Hematopoietic multipotent progenitor cell treated with erythropoietin and hydrocortisone succinate and interleukin-3 and kit ligand, for 4 days (in vitro differentiated cells): Measurements from ENCODE around the gene NEK6.

Source experiments
- DNase-seq: peaks from one replicate; pipeline ENCODE4 v3.0.0-alpha.2; 2015

NEK6 gene

DNA sequence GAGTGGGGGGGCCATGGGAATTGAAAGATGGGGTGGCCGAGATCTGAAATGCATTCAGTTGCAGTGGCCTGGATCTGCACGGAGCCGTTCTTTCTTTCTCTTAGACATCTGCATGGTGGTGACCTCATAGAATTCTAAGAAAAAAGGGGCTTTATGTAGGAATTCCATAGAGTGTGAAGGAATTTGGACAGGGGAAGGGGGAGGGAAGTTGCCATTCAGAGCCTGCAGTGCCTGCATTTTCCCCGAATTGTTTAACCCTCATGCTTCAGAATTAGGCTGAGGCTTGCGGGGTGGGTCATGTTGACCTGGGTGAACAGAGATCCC is 4.9 kb downstream of the NEK6 start:
- no peak for DNase-seq

DNA sequence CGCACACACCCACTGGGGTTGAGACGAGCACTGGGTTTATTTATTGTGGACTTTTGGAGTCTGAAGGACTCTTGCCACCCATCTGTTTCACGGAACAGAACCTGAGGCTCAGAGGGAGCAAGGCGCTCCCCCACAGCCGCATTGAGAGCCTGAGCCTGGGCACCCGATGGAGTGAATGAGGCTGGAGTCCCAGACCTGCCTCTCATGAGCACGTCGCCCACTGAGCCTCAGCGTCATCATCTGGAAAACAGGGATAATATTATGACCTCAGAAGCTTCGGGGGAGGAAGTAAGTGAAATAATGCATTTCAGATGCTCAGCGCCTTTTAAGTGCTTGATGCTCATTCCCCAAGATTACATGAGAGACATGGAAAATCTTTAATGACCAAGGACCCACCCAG is 5.5 kb downstream of the NEK6 start:
- DNase-seq = no peak

DNA sequence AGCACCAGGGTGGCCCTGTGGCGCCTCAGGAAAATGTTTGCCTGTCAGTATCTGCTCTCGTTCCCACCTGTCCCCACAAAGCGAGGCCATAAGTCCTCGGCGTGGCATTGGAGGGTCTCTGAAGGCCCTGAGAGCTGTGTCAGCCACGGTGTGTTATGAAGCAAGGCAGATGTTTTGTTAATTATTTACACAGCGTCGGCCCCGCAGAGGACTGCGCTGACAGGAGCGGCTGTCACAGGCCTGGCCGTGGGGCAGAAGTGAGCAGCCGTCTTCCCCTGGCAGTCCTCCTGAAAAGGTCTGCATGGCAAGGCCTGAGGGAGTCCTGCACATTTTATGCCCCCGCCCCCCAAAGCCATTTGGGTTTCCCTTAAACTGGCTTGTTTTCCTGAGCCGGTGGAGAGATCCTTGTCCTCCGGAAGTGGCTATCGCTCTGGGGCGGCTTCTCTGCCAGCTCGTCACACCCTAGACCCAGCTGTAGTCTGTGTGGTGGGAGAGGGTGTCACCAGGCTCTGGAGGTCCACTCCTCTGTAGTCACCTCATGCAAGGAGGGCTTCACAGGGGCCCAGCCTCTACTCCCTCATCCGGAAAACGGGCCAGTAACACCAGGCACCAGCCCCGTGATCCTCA is 6.2 kb downstream of the NEK6 start:
- DNase-seq = no peak

DNA sequence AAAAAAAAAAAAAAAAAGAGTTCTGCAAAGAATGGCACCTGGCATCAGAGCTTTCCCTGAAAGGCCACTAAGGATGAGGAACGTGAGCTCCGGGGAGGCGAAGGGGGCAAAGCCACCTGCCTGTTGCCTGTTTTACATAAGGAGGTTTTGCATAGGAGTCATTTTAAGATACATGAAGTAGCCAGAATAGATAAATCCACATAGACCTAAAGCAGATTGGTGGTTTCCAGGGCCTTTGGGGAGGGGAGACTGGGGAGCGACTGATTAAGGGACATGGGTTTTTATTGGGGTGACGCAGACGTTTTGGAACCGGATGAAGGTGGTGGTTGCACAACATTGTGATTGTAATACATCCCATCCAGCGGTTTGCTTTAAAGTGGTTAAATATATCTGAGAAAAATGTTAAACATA is 7.1 kb downstream of the NEK6 start:
- DNase-seq = peak; percentile 77

DNA sequence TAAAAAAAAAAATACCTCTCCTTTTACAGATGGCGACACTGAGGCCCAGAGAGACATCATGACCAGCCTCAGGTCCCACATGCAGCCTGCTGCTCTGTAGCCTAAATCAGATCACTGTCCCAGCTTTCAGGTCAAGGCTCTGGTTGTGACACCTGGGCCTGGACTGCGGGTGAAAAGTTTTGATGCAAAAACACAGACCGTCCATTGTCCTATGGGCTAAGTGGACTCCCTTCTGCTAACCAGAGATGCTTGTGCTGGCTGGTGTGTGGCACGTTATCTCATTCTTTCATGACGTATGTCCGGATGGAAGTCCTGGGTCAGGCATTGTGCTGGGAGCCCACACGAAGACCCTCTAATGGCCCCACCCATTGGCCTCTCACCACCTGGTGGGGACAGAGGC is 7.8 kb downstream of the NEK6 start:
- no peak for DNase-seq

DNA sequence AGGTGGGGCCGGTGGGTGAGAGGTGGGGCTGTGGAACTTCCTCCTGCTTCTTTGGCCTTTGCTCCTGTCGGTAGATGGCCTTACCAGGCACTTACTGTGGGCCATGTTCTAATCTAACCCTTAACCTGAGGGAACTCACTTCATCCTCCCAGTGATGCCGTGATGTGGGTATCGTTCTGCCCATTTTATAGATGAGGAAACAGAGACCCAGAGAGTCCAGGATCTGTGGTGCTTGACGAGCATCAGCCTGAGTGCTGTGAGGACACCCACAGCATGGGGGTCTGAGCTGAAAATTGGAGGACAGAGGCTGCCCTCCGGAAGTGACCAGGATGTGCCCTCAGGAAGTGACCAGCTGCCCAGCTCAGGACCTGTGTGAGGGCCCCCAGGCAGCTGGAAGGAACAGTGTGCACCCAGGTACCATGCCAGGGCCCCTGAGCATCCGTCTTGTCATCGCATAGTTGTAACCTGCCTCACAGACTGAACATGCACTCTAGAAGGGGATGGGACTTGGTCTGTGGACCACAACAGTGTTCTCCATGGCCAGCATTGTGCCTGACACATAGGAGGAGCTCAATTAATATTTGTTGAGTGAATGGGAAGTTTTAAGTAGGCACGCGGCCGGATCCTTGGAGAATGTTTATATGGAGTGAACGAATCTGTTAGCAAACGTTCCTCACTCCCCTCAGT is 8.5 kb downstream of the NEK6 start:
- DNase-seq = no peak

DNA sequence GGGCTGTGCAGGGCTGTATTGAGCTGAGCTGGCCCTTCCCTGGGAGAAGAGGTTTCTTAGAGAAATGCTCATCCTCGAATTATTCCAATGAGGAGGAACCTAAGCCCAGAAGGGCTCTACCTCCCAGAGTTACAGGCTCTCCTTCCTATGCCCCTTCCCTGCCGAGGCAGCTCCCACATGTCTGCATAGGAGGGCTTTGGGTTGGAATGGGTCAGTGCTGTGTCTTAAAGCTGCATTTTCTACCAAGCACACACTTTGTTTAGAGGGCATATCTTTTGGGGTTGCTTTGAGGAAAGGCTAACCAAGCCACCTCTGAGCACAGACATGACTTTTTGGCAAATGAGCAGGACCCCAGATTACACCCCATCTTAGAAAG is 9.1 kb downstream of the NEK6 start:
- DNase-seq = no peak

DNA sequence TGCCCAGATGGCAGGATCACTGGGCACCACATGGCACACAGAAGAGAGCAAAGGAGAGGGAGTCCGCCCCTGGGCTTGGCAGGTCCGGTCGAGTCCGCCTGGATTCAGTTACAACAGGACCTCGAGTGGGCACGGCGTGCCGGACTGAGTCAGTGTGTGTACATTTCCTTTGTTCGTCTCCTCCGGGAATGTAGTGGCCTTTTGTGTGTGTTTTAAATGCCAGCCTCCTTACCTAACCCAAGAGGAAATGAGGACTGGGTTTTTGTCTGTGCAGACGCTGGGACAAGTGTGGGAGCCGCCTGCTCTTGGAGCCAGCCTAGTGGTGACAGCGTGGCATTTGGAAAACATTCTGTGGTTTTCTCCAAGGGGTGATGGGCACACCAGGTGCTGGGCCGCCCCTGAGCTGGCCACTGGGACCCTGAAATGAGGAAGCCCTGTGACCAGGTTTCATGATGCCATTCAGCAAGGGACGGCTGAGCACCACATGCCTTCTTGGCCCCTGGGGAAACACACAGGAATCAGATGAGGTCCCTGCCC is 9.6 kb downstream of the NEK6 start:
- DNase-seq = peak; percentile 42

DNA sequence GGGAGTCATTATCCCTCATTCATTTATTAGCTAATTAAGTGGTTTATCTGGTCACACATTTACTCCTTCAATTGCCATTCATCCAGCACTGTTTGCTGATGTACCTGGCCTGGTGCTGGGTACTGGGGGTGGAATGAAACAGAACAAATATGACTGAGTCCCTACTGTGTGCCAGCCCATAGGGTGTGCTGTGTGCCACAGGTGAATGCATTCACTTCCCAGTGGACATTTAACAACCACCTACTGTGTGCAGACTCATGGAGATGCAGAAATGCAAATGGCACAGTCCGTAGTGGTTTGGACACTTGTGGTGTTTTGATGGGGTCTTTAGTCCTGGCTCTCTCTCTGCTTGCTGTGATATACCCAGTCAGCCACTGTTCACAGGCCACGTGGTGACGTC is 10.5 kb downstream of the NEK6 start:
- no peak for DNase-seq

DNA sequence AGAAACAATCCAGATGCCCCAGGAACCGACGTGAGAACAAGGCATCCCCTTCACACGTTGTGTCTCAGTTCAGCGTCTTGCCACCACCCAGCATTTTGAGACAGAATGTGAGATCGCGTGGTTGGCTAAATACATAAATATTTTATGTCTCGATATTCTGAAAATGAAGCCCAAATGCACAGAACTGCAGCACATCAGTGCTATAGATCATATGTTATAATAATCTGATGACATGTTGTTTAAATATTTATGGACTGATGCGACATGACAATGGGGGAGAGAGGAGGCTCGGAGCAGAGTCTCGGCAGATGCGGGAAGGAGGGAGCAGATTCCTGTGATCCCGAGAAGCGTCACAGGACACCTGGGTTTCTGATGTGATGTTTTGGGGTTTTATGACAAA is 10.9 kb downstream of the NEK6 start:
- no peak for DNase-seq

DNA sequence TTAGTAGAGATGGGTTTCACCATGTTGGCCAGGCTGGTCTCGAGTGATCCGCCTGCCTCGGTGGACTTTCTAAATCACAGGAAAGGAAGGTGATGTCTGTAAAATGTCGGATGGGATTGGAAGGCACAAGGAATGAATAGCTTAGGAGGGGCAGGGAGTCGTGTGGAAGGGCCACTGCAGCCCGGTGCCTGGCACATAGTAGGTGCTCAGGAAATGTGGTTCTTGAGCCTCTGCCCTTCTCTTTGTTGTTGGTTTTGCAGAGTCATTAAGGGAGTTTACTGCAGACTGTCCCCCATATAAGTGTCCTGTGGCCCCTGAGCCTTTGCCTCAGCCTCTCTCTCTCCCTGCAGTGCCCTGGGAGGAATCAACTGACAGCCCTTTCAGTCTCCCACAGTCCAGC is 11.8 kb downstream of the NEK6 start:
- DNase-seq = no peak

DNA sequence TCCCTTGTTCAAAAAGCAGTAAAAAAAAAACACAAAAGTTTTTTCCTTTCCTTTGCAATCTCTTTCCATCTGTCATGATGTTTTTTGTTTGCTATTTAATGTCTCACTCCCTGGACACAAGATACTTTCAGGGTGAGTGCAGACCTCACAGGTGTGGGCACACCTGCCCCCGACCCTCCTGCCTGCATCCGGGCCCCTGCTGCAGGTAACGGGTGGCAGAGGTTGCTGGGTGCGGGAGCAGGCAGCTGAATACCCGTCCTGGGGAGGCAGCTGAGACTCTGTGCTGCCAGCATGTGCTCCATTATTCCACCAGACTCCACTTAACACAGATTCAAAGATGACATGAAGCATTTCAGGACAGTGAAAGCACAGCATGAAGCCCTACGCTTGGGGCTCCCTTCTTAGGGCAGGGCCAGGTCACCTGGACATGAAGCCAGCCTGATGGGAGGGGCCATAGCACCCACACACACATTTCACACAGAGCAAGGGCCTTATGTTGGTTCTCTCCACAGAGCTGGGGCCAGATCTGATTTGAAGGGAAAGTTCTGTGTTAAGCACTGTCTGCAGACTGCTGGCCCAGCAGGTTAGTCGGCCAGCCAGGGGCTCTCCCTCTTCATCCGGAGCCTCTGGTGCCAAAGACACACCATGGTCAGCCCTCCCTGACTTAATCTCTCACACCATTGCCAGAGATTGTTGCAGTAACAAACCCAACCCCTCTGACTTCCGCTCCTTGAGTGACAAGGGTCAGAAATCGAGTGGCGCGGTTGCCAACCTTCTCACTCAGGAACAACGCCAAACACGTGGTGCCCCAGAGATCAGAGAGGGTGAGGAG is 13.0 kb downstream of the NEK6 start:
- peak; percentile 73 for DNase-seq

DNA sequence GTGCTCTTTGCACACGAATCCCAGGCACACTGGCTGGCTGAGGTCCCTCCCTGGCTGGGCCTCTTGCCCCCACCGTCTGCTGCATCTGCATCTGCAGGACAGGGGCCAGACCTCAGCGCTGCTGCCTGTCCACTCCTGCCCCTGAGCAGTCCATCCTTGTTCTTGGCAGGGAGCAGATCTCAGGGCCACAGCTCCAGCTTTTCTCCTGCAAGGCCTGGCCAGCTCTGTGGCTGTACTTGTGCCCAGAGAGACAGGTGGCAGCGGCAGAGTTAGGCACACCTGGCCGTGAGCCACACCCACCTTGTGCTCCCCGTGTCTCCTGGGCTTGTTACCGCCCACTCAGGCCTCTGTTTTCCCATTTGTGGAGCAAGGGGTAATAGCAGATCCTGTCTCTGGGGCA is 13.9 kb downstream of the NEK6 start:
- DNase-seq = no peak

DNA sequence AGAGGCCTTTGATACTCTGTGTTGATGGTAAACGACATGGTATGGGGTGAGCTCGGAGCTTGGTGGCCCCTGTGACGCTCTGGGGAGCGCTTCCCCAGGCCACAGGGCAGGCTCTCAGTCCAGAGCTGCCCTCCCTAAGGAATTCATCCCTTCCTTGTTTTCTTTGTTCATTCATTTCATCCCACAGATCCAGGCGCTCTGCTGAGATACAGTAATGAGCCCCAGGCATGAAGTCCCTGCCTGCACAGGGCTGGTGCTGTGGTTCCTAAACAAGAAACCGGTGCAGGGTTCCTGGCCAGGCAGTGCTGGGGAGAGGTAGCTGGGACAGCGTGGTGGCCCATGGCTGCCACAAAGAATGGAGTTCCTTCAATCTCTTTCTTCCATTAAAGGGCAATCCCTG is 14.4 kb downstream of the NEK6 start:
- DNase-seq = no peak

DNA sequence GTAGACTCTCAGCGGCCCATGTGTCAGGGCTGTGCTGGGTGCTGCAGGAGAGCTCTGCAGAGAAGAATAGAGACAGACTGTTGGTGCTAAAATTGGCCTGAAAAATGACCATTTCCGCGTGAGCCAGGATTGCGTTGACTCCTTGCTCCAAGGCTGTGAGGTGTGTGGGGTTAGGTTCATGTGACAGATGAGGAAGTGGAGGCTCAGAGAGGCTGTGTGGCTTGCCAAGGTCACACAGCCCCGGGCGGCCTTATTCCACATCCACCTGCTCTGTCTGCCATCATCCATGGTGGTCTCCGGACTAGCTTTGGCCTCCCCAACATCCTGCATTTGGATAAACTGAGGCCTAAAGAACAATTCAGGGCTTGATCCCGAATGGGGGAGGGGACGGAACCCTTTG is 15.2 kb downstream of the NEK6 start:
- no peak for DNase-seq

DNA sequence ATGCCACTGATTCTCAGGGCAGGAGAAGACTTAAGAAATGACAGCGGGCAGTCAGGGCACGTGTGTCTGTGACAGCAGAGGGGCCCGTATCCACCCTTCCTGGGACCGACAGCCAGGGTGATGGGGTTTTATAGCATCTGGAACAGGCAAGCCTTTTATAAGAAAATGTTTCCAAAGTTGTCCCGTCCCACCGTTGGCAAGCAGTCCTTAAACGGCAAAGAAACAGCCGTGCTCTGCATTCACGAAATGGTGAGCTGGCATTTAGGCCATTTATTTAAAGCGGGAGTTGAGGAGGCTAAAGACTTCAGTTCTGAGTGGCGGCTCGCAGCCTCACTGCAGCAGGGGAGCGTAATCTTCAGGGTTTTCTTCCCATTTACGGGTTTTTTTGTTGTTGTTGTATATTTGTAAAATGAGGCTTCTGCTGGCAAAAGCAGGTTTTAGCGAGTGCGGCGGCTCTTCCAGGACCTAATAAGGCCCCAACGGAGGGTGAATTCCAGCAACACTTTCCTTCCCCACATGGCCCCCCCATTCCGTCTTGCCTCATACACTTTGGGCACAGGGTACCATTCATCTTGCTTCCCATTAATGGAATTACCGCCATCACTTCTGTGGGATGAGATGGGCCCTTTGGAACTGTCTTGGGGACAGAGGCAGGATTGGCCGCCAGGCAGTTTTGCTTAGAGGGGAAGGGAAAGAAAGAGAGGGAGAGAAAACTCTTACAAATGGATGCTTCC is 15.8 kb downstream of the NEK6 start:
- no peak for DNase-seq

DNA sequence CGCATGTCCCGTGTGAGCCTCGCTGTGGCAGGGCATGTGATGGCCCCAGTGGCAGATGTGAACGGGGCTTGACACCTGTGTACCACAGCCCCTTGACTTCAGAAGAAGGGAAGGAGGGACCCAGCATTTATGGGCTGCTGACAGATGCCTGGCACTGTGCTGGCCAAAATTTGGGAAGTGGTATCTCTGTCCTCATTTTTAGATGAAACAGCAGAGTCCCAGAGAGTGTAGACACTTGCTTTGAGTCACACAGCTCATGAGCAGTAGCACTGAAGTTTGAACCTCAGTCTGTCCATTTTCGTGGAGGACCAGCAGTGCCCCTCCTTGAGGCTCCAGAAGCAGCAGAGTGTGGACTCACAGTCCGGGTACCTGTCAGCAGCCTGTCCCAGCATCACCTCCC is 16.5 kb downstream of the NEK6 start:
- no peak for DNase-seq

DNA sequence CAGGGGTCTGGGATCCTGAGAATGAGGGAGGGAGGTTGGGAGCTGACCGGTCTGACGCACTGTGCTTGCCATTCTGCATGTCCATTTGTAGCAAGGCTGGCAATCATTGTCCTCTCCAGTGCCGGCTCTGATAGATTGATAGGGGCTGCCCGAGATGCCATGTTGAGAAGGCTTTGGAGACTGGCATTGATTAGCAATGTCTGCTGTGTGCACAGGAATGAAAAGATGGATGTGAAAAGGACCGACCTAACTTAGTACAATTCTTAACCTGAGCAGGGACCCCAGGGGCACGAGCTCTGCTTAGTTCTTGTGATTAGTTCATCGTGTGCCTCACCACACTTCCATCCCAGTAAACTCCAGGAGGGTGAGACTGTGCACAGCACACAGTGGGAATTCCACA is 17.0 kb downstream of the NEK6 start:
- no peak for DNase-seq

DNA sequence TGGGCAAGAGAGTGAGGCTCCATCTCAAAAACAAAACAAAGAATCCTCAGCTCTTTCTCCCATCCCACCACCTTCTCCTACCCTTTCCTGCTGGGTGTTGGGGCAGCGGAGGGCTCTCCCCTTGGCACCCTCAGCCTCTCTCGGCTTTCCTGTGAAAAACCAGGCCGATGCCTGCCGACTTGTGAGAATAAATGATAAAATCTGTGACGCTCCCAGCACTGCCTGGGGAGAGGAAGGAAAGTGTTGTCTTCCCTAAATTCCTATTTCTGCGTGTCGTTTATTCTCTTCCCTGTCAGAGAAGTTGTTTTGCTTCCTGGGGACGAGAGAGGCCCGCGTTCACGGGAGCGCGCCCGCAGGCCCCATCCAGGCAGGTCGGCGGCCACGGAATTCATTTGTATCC is 19.7 kb downstream of the NEK6 start:
- DNase-seq = no peak

DNA sequence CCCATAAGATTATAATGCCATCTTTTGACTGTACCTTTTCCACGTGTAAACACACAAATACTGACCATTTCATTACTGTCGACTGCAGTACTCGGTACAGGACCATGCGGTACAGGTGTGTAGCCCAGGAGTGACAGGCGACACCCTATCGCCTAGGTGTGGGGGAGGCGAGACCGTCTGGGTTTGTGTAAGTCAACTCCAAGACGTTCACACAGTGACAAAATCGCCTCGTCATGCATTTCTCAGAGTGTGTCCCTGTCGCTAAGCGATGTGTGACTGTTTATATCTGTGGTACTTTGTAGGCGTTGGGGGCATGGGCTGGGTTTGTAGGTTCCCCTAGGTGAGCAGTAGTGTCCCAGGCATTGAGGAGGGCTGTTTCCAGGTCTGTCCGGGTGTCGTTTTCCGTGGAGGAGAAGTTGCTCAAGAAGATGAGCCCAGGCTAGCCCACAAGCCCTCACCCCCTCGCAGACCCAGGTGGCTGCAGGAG is 20.3 kb downstream of the NEK6 start:
- peak; percentile 86 for DNase-seq

DNA sequence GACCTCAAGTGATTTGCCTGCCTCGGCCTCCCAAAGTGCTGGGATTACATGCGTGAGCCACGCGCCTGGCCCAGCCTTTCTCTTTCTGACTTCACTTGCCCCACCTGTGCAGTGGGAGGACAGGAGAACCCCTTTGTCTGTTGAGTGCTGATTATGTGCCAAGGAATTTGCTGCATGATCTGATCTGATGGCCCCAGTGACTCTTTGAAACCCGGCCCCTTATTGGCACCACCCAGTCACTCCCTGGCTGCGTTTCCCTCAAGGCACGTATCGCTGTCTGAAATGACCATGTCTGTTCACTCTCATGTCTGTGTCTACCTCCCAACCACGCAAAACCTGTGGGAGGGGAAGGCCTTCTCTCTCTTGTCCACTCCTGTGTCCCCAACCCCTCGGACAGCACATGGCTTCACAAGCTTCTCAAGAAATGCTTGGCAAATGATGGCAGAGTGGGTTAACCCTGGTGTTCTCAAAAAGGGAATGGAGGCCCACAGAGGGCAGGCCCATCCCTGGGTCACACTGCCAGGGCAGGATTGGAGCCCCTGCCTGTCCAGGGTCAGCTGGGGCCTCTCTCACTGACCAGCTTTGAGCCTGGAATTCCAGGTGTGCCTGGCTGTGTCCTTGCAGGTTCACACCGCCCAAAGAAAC is 21.9 kb downstream of the NEK6 start:
- peak; percentile 64 for DNase-seq

DNA sequence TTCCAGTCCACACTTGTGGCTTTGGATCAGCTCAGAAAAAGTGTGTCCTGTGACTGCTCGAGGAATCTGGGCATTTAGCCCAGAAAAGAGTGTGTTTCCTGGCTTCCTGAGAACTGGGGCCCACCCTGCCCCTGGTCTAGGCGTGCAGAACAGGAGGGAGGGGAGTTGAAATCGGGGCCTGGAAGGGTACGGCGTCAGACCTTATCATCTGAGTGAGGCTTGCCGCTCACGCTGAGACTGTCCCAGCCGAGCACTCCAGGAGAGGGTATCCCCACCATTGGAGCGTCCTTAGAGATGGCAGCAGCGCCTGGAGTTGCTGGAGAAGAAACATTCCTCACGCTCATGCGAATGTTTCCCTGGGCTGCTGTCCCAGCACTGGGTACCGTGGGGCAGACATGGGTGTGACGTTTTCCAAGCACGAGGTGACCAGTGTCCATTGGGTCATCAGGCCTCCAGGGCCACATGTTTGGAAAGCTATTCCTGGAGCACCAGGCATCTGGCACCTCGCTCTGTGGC is 22.5 kb downstream of the NEK6 start:
- DNase-seq = peak; percentile 72
